ENCODE measurements around the gene MYRIP. TPM values are rescaled to one million over a fixed set of nuclear protein-coding genes. Genes with fewer than 3 reads are reported as not detected.

MYRIP gene
- total and polyA plus RNA-seq, 4 experiments from 2014 or later = not detected

- Mint-ChIP-seq H3K9me3 (no peaks in the 10 kb centered on the region), H3K4me3 (no peak overlapping the region), H3K4me1 (no peaks in the 10 kb centered on the region), H3K36me3 (no peaks in the 10 kb centered on the region), H3K27me3 (peaks cover 0 to 2% of the 10 kb centered on the region in 2 donors), H3K27ac (no peak overlapping the region)
- no peaks in the 10 kb centered on the region for H3K9me3 ChIP-seq (ENCODE audit: control insufficient read depth in 1 of 2, low read length in 2 of 2)
- CTCF ChIA-PET (ENCODE audit: partially characterized antibody) = no interaction called here
- no peak overlapping the region for H3K4me3 ChIP-seq (ENCODE audit: low read length in 2 of 2)
- no peak overlapping the region for H3K27ac ChIP-seq (ENCODE audit: low read depth, low read length)
- POLR2A ChIA-PET (ENCODE audit: partially characterized antibody) = no interaction called here
- H3K4me1 ChIP-seq (ENCODE audit: insufficient read depth, low read length) = no peaks in the 10 kb centered on the region
- H3K36me3 ChIP-seq (ENCODE audit: insufficient read depth, low read length) = no peaks in the 10 kb centered on the region
- H3K27me3 ChIP-seq (ENCODE audit: insufficient read depth, low read length) = no peaks in the 10 kb centered on the region
- intact Hi-C loops (cut with micrococcal nuclease) = no loop called here
- no peak for DNase-seq
Measured at GRCh38 chr3:40255532-40255931, 446.1 kb downstream of the MYRIP start.

- H3K4me1 Mint-ChIP-seq = no peaks in the 10 kb centered on the region
- intact Hi-C loops (cut with micrococcal nuclease) = no loop called here
Measured at GRCh38 chr3:40258064-40258463, 448.7 kb downstream of the MYRIP start.

GRCh38 chr3:40258555-40258954, 449.1 kb downstream of the MYRIP start:
- ChIA-PET POLR2A (ENCODE audit: partially characterized antibody) (no interaction called here), CTCF (ENCODE audit: partially characterized antibody) (no interaction called here)
- H3K4me1 ChIP-seq (ENCODE audit: insufficient read depth, low read length) = no peaks in the 10 kb centered on the region
- intact Hi-C loops (cut with micrococcal nuclease) = no loop called here
- no peaks in the 10 kb centered on the region for H3K9me3 Mint-ChIP-seq
- H3K4me1 Mint-ChIP-seq = no peaks in the 10 kb centered on the region
- no peak for DNase-seq
- H3K4me3 ChIP-seq (ENCODE audit: low read length in 2 of 2) = no peak overlapping the region
- H3K27ac ChIP-seq (ENCODE audit: low read depth, low read length) = no peak overlapping the region
- H3K27me3 ChIP-seq (ENCODE audit: insufficient read depth, low read length) = no peaks in the 10 kb centered on the region
- no peaks in the 10 kb centered on the region for H3K36me3 Mint-ChIP-seq
- H3K4me3 Mint-ChIP-seq = no peak overlapping the region
- H3K27me3 Mint-ChIP-seq = no peaks in the 10 kb centered on the region
- no peak overlapping the region for H3K27ac Mint-ChIP-seq
- no peaks in the 10 kb centered on the region for H3K36me3 ChIP-seq (ENCODE audit: insufficient read depth, low read length)
- no peaks in the 10 kb centered on the region for H3K9me3 ChIP-seq (ENCODE audit: control insufficient read depth in 1 of 2, low read length in 2 of 2)

More at GRCh38 chr3:40258064-40258463, 448.7 kb downstream of the MYRIP start:
- Histone ChIP-seq H3K4me3 (ENCODE audit: low read length in 2 of 2) (no peak overlapping the region), H3K9me3 (ENCODE audit: control insufficient read depth in 1 of 2, low read length in 2 of 2) (no peaks in the 10 kb centered on the region), H3K27ac (ENCODE audit: low read depth, low read length) (no peak overlapping the region), H3K27me3 (ENCODE audit: insufficient read depth, low read length) (no peaks in the 10 kb centered on the region), H3K4me1 (ENCODE audit: insufficient read depth, low read length) (no peaks in the 10 kb centered on the region), H3K36me3 (ENCODE audit: insufficient read depth, low read length) (no peaks in the 10 kb centered on the region)
- H3K27me3 Mint-ChIP-seq = no peaks in the 10 kb centered on the region
- no peak overlapping the region for H3K27ac Mint-ChIP-seq
- no peaks in the 10 kb centered on the region for H3K36me3 Mint-ChIP-seq
- no peaks in the 10 kb centered on the region for H3K9me3 Mint-ChIP-seq
- ChIA-PET POLR2A (ENCODE audit: partially characterized antibody) (no interaction called here), CTCF (ENCODE audit: partially characterized antibody) (no interaction called here)
- no peak overlapping the region for H3K4me3 Mint-ChIP-seq
- DNase-seq = no peak

GRCh38 chr3:40262331-40262730, 452.9 kb downstream of the MYRIP start:
- H3K4me3 ChIP-seq (ENCODE audit: low read length in 2 of 2) = no peak overlapping the region
- no peak for DNase-seq
- no peak overlapping the region for H3K27ac ChIP-seq (ENCODE audit: low read depth, low read length)
- CTCF ChIA-PET (ENCODE audit: partially characterized antibody) = no interaction called here
- H3K36me3 Mint-ChIP-seq = no peaks in the 10 kb centered on the region
- intact Hi-C loops (cut with micrococcal nuclease) = no loop called here
- no peaks in the 10 kb centered on the region for H3K4me1 ChIP-seq (ENCODE audit: insufficient read depth, low read length)
- no peaks in the 10 kb centered on the region for H3K36me3 ChIP-seq (ENCODE audit: insufficient read depth, low read length)
- H3K27me3 ChIP-seq (ENCODE audit: insufficient read depth, low read length) = no peaks in the 10 kb centered on the region
- no peaks in the 10 kb centered on the region for H3K4me1 Mint-ChIP-seq
- POLR2A ChIA-PET (ENCODE audit: partially characterized antibody) = no interaction called here
- no peak overlapping the region for H3K27ac Mint-ChIP-seq
- H3K27me3 Mint-ChIP-seq = no peaks in the 10 kb centered on the region
- H3K4me3 Mint-ChIP-seq = peak overlapping the region in 1 of 8 donors; percentile 41
- H3K9me3 ChIP-seq (ENCODE audit: control insufficient read depth in 1 of 2, low read length in 2 of 2) = no peaks in the 10 kb centered on the region
- H3K9me3 Mint-ChIP-seq = no peaks in the 10 kb centered on the region

GRCh38 chr3:40264451-40264850, 455.0 kb downstream of the MYRIP start:
- Mint-ChIP-seq H3K4me3 (no peak overlapping the region), H3K27me3 (no peaks in the 10 kb centered on the region), H3K9me3 (no peaks in the 10 kb centered on the region), H3K4me1 (no peaks in the 10 kb centered on the region), H3K27ac (no peak overlapping the region), H3K36me3 (peaks cover under 1 to 2% of the 10 kb centered on the region in 2 donors)
- Histone ChIP-seq H3K4me3 (ENCODE audit: low read length in 2 of 2) (no peak overlapping the region), H3K27me3 (ENCODE audit: insufficient read depth, low read length) (no peaks in the 10 kb centered on the region), H3K4me1 (ENCODE audit: insufficient read depth, low read length) (no peaks in the 10 kb centered on the region), H3K9me3 (ENCODE audit: control insufficient read depth in 1 of 2, low read length in 2 of 2) (no peaks in the 10 kb centered on the region), H3K27ac (ENCODE audit: low read depth, low read length) (no peak overlapping the region), H3K36me3 (ENCODE audit: insufficient read depth, low read length) (no peaks in the 10 kb centered on the region)
- POLR2A ChIA-PET (ENCODE audit: partially characterized antibody) = no interaction called here
- CTCF ChIA-PET (ENCODE audit: partially characterized antibody) = no interaction called here
- DNase-seq = no peak
- intact Hi-C loops (cut with micrococcal nuclease) = no loop called here

GRCh38 chr3:40265181-40265580, 455.8 kb downstream of the MYRIP start:
- peak overlapping the region in 1 of 7 donors; percentile 2 for H3K27ac Mint-ChIP-seq
- peaks cover 2 to 7% of the 10 kb centered on the region in 2 donors for H3K36me3 Mint-ChIP-seq
- H3K27me3 Mint-ChIP-seq = no peaks in the 10 kb centered on the region
- POLR2A ChIA-PET (ENCODE audit: partially characterized antibody) = no interaction called here
- no peaks in the 10 kb centered on the region for H3K4me1 ChIP-seq (ENCODE audit: insufficient read depth, low read length)
- H3K4me3 Mint-ChIP-seq = no peak overlapping the region
- no peaks in the 10 kb centered on the region for H3K9me3 ChIP-seq (ENCODE audit: control insufficient read depth in 1 of 2, low read length in 2 of 2)
- intact Hi-C loops (cut with micrococcal nuclease) = no loop called here
- no peaks in the 10 kb centered on the region for H3K27me3 ChIP-seq (ENCODE audit: insufficient read depth, low read length)
- no peak overlapping the region for H3K27ac ChIP-seq (ENCODE audit: low read depth, low read length)
- peaks cover 0 to 2% (median 0%) of the 10 kb centered on the region in 8 donors for H3K9me3 Mint-ChIP-seq
- H3K36me3 ChIP-seq (ENCODE audit: insufficient read depth, low read length) = no peaks in the 10 kb centered on the region
- no peak for DNase-seq
- CTCF ChIA-PET (ENCODE audit: partially characterized antibody) = no interaction called here
- no peak overlapping the region for H3K4me3 ChIP-seq (ENCODE audit: low read length in 2 of 2)
- H3K4me1 Mint-ChIP-seq = peaks cover 0 to 2% (median 0%) of the 10 kb centered on the region in 4 donors

- no peaks in the 10 kb centered on the region for H3K36me3 ChIP-seq (ENCODE audit: insufficient read depth, low read length)
- Mint-ChIP-seq H3K36me3 (peaks cover 4 to 15% of the 10 kb centered on the region in 2 donors), H3K4me1 (peaks cover 0 to 4% (median 0%) of the 10 kb centered on the region in 4 donors), H3K4me3 (no peak overlapping the region), H3K9me3 (peaks cover 0 to 5% (median 0%) of the 10 kb centered on the region in 8 donors), H3K27ac (no peak overlapping the region), H3K27me3 (no peaks in the 10 kb centered on the region)
- POLR2A ChIA-PET (ENCODE audit: partially characterized antibody) = no interaction called here
- H3K9me3 ChIP-seq (ENCODE audit: control insufficient read depth in 1 of 2, low read length in 2 of 2) = no peaks in the 10 kb centered on the region
- no peaks in the 10 kb centered on the region for H3K27me3 ChIP-seq (ENCODE audit: insufficient read depth, low read length)
- DNase-seq = no peak
- H3K4me3 ChIP-seq (ENCODE audit: low read length in 2 of 2) = no peak overlapping the region
- no peak overlapping the region for H3K27ac ChIP-seq (ENCODE audit: low read depth, low read length)
- H3K4me1 ChIP-seq (ENCODE audit: insufficient read depth, low read length) = no peaks in the 10 kb centered on the region
- intact Hi-C loops (cut with micrococcal nuclease) = no loop called here
- CTCF ChIA-PET (ENCODE audit: partially characterized antibody) = no interaction called here
Measured at GRCh38 chr3:40267937-40268724, 458.7 kb downstream of the MYRIP start.

Data from CD4-positive, alpha-beta memory T cell (primary cell).